ENCODE measurements around the gene AGO4.
"Not testable (repeated sequence)": the region's sequence is repeated elsewhere in the genome, so short reads cannot be mapped to it uniquely, and the experiment has no call there.

The AGO4 gene

GRCh38 chr1:35810096-35810881, 2.5 kb downstream of the AGO4 start:
- ChIA-PET POLR2A (no interaction called here), CTCF (interaction anchor here (0.8 to 1.5 kb wide), 3 partner anchors 11 to 93 kb away, joined by 3 to 4 read pairs (median 3); no protein-coding TSS in a partner anchor)
- DNase-seq (ENCODE audit: extremely low spot score) = no peak
- no peak for TF ChIP-seq CTCF (IDR thresholded peaks at IDR 0.05; ENCODE audit: control extremely low read depth, extremely low read depth, low read depth, missing control alignments)

DNA sequence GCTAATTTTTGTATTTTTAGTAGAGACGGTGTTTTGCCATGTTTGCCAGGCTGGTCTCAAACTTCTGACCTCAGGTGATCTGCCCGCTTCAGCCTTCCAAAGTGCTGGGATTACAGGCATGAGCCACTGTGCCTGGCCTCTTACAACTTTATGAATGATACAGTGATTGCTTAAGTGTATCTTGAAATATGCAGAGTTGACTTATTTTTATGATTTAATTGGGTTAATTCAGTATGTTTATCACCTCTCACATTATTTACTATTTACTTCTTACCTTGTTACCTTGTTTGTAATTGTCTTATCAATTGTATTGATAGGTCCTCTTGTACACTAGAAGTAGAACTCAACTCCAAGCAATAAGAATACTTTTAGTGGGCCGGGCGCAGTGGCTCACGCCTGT, 4.9 kb downstream of the AGO4 start:
- CTCF ChIA-PET; POLR2A ChIA-PET; DNase-seq (ENCODE audit: extremely low spot score): not testable (repeated sequence)

- ChIA-PET POLR2A (no interaction called here), CTCF (no interaction called here)
- DNase-seq (ENCODE audit: extremely low spot score) = no peak
- TF ChIP-seq CTCF (IDR thresholded peaks at IDR 0.05; ENCODE audit: control extremely low read depth, extremely low read depth, low read depth, missing control alignments) = no peak
These were observed 17.4 kb downstream of the AGO4 start for GRCh38 chr1:35825255-35825654.

DNA sequence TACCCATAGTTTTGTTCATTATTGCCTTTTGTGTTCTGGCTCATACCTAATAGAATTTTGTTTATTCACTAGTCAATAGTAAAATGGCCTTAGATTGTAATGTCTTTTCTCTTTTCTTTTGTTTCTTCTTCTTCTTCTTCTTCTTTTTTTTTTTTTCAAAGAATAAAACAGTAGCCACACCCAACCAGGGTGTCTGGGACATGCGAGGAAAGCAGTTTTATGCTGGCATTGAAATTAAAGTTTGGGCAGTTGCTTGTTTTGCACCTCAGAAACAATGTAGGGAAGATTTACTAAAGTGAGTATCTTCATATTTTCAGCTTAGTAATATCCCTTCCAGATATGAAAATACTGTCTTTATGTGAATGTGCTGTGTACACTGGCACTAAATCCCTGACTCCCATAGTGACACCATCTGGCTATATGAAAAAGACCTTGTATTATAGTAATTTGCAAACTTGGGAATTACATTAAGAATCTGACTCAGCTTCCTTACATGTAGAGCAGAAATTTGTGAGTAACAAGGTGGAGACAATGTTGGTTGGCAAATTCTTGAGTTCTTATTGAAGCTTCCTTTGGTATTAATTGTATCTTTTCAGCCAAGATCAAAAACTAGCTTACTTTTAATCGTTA, 24.6 kb downstream of the AGO4 start:
- no peak for DNase-seq (ENCODE audit: extremely low spot score)
- POLR2A ChIA-PET = no interaction called here
- no peak for TF ChIP-seq CTCF (IDR thresholded peaks at IDR 0.05; ENCODE audit: control extremely low read depth, extremely low read depth, low read depth, missing control alignments)
- CTCF ChIA-PET = interaction anchor here (1.2 to 1.7 kb wide), 2 partner anchors 11 to 267 kb away, joined by 3 to 5 read pairs; no protein-coding TSS in a partner anchor

GRCh38 chr1:35833395-35833794, 25.6 kb downstream of the AGO4 start:
- POLR2A ChIA-PET = no interaction called here
- TF ChIP-seq CTCF (IDR thresholded peaks at IDR 0.05; ENCODE audit: control extremely low read depth, extremely low read depth, low read depth, missing control alignments) = no peak

GRCh38 chr1:35834218-35834617, 26.4 kb downstream of the AGO4 start:
- POLR2A ChIA-PET = no interaction called here
- DNase-seq (ENCODE audit: extremely low spot score) = no peak
- CTCF ChIA-PET = no interaction called here
- no peak for TF ChIP-seq CTCF (IDR thresholded peaks at IDR 0.05; ENCODE audit: control extremely low read depth, extremely low read depth, low read depth, missing control alignments)

More at GRCh38 chr1:35833395-35833794, 25.6 kb downstream of the AGO4 start:
- DNase-seq (ENCODE audit: extremely low spot score) = no peak
- CTCF ChIA-PET = no interaction called here

- POLR2A ChIA-PET = no interaction called here
- no peak for DNase-seq (ENCODE audit: extremely low spot score)
- no peak for TF ChIP-seq CTCF (IDR thresholded peaks at IDR 0.05; ENCODE audit: control extremely low read depth, extremely low read depth, low read depth, missing control alignments)
- CTCF ChIA-PET = interaction anchor here (1.1 kb wide), 1 partner anchor 16 kb away, joined by 3 read pairs; no protein-coding TSS in a partner anchor
These were observed 27.6 kb downstream of the AGO4 start for GRCh38 chr1:35835398-35835797.

Data from GM10248 (cell line).